MM.1S (cell line): ENCODE results near the gene SNF8.

Source experiments
- EZH2phosphoT487 ChIP-seq: fragments of 300-600 bp; sonication (generic); IDR thresholded peaks from 2 replicates; pipeline ENCODE4 v1.6.1; 2018; ENCODE audit warnings: antibody characterized with exemption, low read length
- TF ChIP-seq, protein P1 (sequence below): fragments of 300-600 bp; sonication (generic); IDR thresholded peaks from 2 replicates; pipeline ENCODE4 v1.5.1; 2016; ENCODE audit warnings: antibody characterized with exemption, low read length, mixed read lengths

DNA sequence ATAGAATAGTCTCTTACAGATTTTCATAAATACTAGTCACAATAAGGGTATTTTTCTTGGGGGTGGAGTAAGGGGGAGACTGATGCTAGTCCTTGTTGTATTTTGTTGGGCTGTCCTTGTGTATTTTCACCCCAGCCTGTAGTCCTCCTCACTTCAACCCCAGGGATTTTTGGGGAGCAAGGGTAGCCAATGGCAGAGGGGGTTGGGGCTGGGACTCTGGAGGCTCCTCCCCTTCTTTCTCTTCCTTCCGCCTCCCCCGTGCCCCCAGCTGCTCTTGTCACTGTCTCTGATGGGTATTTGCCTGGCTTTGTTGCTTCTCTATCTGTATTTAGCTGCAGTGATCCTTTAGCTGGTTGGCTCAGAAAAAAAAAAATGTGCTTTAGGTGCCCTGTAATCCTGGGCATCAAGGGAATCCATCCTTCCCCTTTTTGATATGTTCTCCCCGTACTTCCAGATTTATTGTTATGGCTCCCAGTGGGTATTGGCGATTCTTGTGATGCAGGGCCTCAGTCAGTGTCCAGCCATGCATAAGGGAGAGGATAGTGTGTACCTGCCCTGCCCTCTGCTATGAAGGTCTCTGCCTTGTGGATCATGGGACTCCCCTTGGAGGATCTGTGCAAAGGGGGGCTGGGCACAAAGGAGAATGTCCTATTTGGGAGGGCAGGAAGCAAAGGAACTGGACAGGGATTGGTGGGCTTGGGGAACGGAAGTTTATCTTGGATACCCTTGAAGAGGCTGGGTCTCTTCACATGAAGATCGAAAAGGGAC, 16.5 kb downstream of the SNF8 start:
- TF ChIP-seq, protein P1, sequence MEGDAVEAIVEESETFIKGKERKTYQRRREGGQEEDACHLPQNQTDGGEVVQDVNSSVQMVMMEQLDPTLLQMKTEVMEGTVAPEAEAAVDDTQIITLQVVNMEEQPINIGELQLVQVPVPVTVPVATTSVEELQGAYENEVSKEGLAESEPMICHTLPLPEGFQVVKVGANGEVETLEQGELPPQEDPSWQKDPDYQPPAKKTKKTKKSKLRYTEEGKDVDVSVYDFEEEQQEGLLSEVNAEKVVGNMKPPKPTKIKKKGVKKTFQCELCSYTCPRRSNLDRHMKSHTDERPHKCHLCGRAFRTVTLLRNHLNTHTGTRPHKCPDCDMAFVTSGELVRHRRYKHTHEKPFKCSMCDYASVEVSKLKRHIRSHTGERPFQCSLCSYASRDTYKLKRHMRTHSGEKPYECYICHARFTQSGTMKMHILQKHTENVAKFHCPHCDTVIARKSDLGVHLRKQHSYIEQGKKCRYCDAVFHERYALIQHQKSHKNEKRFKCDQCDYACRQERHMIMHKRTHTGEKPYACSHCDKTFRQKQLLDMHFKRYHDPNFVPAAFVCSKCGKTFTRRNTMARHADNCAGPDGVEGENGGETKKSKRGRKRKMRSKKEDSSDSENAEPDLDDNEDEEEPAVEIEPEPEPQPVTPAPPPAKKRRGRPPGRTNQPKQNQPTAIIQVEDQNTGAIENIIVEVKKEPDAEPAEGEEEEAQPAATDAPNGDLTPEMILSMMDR = no peak
- no peak for TF ChIP-seq EZH2phosphoT487
